ENCODE measurements around the gene COMTD1. TPM values are rescaled to one million over a fixed set of nuclear protein-coding genes. Genes with fewer than 3 reads are reported as not detected.

COMTD1 gene
- total and polyA plus RNA-seq, 12 donors, result 2.0 to 137 (median 32.7) TPM

DNA sequence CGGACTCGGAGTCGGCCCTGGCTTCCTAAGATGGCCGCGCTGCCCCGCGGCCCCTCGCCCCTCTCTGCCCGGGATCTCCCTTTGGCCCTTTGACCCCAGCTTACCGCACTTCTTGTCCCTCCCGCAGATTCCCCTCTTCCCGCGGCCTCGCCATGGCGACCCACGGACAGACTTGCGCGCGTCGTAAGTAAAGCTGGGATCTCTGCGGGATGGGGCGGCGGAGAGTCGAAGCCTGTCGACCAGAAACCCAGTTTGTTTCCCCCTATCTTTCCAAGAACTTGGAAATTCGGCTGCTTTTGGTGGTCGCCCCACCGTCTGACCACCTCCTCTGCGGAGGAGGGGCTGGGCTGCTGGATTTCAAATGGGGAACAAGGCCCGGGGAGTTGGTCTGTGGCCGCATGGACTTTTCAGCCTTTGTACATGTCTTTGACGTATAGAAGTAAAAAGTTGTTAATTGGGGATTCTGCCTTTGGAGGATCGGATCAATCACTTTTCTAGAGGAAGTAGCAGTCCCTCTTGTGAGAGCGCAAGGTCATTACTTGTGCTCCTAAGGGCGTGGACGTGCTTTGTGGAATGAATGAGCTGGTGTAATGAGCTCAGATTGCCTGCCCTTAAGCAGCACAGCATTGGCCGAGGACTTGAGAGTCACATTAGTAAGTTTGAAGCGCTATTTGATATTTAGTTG is 24.6 kb downstream of the COMTD1 start:
- TF ChIP-seq POLR2A (IDR thresholded peaks at IDR 0.05), result peak in 1 of 2 donors; percentile 69
- TF ChIP-seq, protein P1, sequence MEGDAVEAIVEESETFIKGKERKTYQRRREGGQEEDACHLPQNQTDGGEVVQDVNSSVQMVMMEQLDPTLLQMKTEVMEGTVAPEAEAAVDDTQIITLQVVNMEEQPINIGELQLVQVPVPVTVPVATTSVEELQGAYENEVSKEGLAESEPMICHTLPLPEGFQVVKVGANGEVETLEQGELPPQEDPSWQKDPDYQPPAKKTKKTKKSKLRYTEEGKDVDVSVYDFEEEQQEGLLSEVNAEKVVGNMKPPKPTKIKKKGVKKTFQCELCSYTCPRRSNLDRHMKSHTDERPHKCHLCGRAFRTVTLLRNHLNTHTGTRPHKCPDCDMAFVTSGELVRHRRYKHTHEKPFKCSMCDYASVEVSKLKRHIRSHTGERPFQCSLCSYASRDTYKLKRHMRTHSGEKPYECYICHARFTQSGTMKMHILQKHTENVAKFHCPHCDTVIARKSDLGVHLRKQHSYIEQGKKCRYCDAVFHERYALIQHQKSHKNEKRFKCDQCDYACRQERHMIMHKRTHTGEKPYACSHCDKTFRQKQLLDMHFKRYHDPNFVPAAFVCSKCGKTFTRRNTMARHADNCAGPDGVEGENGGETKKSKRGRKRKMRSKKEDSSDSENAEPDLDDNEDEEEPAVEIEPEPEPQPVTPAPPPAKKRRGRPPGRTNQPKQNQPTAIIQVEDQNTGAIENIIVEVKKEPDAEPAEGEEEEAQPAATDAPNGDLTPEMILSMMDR (IDR thresholded peaks at IDR 0.05), result no peak
- Histone ChIP-seq H3K9me3 (replicated peaks in 1 of 3) (no peaks in the 10 kb centered on the region), H3K27ac (peak overlapping the region; percentile 95 to 99 (median 98)), H3K4me1 (replicated peaks in 1 of 2) (peaks cover 19 to 40% of the 10 kb centered on the region in 2 donors), H3K36me3 (replicated peaks in 1 of 2) (peaks cover 0 to 35% of the 10 kb centered on the region in 2 donors), H3K4me3 (peak overlapping the region; percentile 67 to 99 (median 84)), H3K27me3 (no peaks in the 10 kb centered on the region)
- intact Hi-C loops (cut with DNase I), result no loop called here
- WGBS, 4 donors, result 0 to 2% (median 0%) methylated on average over 24 to 38 of the region's 38 CpGs
- peak in 4 of 7 donors; percentile 40 to 73 (median 66) for DNase-seq

DNA sequence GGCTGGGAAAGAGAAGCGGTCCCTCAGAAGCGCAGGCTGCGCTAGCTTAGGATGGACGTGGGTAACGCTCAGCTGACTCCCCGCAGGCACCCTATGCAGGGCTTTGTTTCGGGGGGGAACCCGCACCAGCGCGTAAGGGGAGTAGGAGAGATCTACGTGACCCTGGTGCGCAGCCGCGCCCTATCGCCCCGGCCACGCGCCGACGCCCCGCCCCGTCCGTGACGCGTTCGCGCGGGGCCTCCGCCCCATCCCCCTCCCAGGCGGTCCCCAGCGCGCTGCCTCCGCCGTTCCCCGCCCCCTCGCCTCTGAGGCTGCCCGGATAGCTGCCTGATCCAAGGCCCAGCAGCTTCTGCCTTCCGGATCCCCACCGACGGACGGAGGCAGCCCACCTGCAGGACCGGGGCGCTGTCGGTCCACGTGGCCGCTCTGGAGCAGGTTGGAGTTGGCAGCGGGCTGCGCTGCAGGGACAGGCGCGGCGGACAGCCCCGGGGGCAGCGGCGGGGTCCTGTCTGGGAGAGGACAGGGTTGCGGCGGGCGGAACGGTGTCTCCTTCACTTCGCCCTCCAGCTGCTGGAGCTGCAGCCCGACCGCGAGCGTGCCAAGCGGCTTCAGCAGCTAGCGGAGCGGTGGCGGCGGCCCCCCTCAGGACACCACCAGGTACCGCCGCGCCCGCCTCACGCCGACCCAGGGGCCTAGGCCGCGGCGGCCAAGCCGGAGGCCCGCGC is 25.3 kb downstream of the COMTD1 start, which contains the start of gene VDAC2:
Gene VDAC2 (plus strand): TSS at position 515 of the 725 bp plus-strand sequence. CDS start 363 bp downstream, outside the sequence.
- DNase-seq, result peak; percentile 90 to 96 (median 92)
- 0% methylated on average over 15 to 80 of the region's 80 CpGs; no CpG with 5 or more reads in 1 of the 4 donors for WGBS, 4 donors
- Histone ChIP-seq H3K27ac (peak within 1 kb of the TSS; percentile 95 to 99 (median 98)), H3K27me3 (no peaks in the 10 kb centered on the region), H3K36me3 (replicated peaks in 1 of 2) (peaks cover 0 to 28% of the 10 kb centered on the region in 2 donors), H3K4me1 (replicated peaks in 1 of 2) (peaks cover 19 to 33% of the 10 kb centered on the region in 2 donors), H3K9me3 (replicated peaks in 1 of 3) (no peaks in the 10 kb centered on the region), H3K4me3 (peak within 1 kb of the TSS; percentile 67 to 99 (median 84))
- intact Hi-C loops (cut with DNase I), result no loop called here
- TF ChIP-seq POLR2A (IDR thresholded peaks at IDR 0.05), result peak; percentile 88 to 95
- TF ChIP-seq, protein P1 (IDR thresholded peaks at IDR 0.05), result peak in 1 of 6 experiments; percentile 24

DNA sequence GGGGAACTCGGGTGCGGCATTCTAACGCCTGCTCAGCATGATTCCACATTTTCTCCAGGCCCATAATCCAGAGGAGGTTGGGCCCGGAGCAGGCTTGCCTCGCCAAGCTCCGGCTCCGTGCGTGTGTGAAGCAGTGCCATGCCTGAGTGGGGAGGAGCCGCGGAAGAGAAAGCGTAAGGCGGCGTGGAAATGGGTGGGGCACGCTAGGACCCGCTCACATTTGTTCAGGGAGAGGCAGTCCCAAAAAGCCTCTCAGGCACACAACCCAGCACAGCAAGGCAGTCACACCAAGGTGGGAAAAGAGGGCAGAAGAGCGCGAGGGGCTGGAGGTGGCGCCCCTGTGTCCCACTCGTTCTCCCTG is 25.9 kb downstream of the COMTD1 start:
- Histone ChIP-seq H3K27me3 (no peaks in the 10 kb centered on the region), H3K9me3 (replicated peaks in 1 of 3) (no peaks in the 10 kb centered on the region), H3K36me3 (replicated peaks in 1 of 2) (peaks cover 0 to 23% of the 10 kb centered on the region in 2 donors), H3K4me3 (peak overlapping the region; percentile 25 to 99 (median 68)), H3K27ac (peak overlapping the region; percentile 95 to 99 (median 98)), H3K4me1 (replicated peaks in 1 of 2) (peaks cover 19 to 33% of the 10 kb centered on the region in 2 donors)
- peak; percentile 73 to 92 (median 85) for DNase-seq
- TF ChIP-seq POLR2A (IDR thresholded peaks at IDR 0.05), result peak in 1 of 2 donors; percentile 78
- TF ChIP-seq, protein P1 (IDR thresholded peaks at IDR 0.05), result no peak
- intact Hi-C loops (cut with DNase I), result no loop called here
- WGBS, 4 donors, result 0 to 1% (median 0%) methylated on average over 12 to 19 of the region's 19 CpGs
